ENCODE measurements around the gene PIEZO1.
A peak's percentile ranks its signal among the peaks of the same experiment; 100 is the strongest.

The PIEZO1 gene

GRCh38 chr16:88699180-88699579 lies 85.8 kb downstream of the PIEZO1 start:
- no peak for DNase-seq

DNA sequence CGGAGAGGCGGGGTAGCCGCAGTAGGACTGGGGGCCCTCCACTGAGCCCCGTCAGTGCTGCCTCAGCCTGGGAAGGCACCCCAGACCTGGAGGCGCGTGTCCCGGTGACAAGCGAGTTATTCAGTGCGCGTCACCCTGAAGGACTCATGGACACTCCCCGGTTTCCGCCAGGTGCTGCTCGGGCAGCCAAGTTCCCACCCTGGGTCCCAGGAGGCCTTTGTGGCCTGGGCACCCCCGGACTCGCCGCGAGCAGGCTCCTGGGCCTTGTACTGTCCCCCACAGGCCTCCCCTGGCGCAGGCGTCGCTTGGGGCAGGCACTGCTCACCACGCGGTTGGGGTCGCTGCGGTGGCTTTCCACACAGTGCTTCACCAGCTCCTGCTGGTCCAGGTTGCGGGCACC lies 86.4 kb downstream of the PIEZO1 start:
- DNase-seq, result no peak

DNA sequence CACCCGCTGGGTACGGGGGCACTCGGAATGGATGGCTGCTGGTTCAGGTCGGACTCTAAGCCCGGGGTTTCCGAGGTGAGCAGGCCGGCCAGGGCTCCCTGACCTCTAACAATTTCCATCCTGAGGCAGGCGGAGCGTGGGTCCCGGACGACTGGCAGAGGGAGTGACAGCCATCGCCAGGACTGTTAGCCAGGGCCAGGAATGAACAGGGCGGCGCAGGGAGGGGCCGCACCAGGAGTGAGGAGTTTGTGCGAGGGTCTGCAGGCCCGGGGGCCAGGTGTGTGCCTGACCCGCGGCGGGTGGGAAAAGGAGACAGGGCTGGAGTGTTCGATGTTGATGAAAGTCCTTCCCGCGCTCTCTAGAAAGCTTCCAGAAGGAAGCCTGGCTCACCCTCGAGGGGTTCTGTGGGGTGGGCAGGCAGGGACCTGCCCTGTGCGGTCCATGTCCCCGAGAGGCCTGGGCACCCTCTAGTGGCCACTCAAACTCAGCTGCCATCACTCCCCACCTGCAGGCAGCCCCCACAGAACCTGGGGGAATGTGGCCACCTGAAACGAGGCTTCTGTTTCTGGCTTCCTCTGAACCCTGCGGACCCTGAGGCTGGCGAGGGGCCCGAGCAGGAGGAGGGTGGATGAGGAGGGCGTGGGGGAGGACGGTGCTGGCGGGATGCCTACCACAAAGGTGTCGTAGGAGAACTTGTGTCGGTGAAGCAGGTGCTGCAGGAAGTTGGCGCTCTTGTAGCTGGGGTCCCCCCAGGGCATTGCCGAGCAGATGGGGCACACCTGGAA lies 87.0 kb downstream of the PIEZO1 start:
- peak in 3 of 6 experiments; percentile 18 to 47 (median 39) for DNase-seq

DNA sequence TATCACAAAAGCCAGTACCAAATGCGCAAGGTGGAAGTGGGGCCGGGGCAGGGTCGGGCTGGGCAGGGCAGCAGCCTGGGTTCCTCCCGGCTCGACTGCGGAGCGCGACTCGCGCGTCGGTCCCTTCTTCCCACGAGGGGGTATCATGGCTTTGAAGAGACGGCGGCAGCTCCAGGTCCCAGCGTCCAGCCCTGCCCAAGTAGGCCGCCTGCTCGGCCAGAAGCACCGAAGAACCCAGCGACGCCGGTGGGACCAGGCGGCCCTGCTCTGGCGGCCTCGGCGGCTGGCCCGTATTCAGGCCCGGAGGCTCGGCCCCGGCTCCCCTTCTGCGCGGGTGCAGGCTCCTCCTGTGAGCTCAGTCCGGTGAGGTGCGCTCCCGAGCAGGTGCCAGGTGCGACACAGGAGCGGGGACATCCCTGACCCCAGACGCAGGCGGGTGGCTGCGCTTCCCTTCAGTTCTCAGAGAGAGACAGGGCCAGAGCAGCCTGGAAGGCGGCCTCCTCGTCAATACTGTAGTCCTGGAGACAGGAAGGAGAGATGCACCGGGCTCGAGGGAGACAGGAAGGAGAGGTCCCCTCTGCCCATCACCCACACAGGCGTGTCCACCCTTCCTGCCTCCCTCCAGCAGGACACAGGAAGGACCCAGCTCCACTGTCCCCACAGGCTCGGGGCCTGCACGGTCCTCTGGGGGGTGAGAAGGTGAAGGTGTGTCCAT lies 87.7 kb downstream of the PIEZO1 start:
- DNase-seq, result no peak

DNA sequence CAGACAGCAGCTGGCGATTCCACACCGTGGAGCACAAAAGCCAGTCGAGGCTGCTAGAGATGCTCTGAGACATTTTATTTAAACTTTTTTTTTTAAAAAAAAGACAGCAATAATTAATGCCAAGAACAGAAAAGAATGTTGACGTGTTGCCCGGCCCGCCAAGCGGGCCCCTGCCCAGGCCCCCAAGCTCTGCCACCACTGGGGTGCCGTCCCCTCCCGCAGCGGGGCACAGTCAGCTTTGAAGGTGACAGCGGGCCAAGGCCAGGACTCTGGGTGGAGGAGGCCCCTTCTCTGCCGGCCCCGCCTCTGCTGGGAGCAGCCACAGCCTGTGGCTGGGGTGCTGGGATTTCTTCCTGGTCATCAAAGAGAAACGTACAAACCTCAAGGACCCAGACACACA lies 88.6 kb downstream of the PIEZO1 start:
- DNase-seq, result no peak

DNA sequence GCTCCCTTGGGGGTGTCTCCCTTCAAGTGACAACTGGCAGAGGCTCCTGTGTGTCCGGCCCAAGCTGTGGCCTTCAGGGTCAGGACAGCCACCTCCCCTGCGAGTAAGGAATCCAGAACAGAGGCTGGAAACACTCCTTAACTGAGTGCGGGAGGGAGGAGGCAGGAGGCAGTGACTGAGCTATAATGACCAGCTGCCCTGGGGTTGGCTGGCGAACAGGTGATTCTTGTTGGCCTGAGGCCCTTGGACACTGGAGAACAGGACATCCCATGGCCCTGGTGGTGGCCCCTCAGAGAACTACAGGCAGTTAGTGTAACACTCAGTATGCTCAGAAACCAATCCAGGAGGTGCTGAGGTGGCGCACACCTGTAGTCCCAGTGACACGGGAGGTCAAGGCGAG lies 89.3 kb downstream of the PIEZO1 start:
- DNase-seq, result no peak

- no peak for DNase-seq
These were observed 89.8 kb downstream of the PIEZO1 start for GRCh38 chr16:88695218-88695617.

DNA sequence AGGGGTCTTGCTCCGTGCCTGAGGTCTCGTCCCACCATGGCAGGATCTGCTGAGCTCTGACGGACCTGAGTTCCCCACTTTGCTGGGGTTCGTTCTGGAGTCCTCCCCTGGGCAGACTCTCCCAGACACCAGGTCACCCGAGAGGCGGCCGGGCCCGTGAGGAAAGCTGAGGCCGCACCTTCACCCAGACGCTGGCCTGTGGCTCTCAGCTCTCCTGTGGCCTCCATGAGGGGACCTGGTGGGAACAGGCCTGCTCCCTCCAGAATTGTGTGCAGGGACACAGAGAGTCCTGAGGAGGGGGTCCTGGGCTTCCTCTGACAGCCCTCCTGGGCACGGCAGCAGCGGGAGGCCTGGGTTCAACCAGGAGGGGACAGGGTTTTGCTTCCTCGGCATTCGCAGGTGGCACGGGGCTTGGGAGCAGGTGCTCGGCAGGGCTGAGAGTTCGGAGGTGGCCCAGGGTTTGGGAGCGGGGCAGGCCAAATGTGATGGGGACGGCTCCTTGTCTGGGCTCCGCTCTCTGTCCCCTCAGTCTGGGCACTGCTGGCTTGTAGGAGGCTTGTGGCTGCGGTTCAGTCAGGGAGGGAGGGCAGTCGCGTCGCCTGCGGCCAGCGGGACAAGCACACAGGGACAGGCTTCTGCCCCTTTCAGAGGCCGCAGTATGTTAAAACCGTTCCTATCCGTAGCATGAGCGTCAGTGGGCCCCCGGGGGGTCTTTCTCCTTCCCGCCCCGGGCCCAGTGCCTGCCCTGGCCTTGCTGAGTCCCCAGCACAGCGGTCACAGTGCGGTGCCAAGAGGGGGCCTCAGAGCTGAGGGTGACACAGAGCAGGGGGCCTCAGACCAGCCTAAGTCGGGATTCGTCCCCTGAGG lies 90.6 kb downstream of the PIEZO1 start:
- DNase-seq, result no peak

- DNase-seq, result no peak
These were observed 91.4 kb downstream of the PIEZO1 start for GRCh38 chr16:88693420-88694177.

DNA sequence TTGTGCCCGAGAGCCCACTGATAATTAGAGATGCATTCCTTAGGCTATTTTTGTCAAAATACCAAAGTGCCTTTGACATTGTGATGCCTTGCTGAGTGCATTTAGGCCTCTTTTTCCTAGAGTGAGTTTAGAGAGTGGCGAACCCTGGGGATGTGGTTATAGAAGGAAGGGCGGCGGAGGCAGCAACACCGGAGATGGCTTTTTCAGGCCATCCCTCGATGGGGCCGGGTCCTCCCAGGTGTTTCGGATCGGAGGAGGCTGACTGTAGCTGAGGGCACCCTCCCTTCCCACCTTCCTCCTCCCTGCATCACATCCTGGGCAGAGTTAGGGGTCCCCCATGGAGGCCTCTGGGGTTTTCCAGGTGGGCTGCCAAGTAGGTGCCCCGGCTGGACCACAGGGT lies 92.2 kb downstream of the PIEZO1 start:
- DNase-seq, result peak in 2 of 6 experiments; percentile 9 to 14

- DNase-seq, result peak in 1 of 6 experiments; percentile 10
These were observed 93.0 kb downstream of the PIEZO1 start for GRCh38 chr16:88691924-88692560.

GRCh38 chr16:88691129-88691813 lies 93.7 kb downstream of the PIEZO1 start:
- DNase-seq, result no peak

- no peak for DNase-seq
These were observed 94.5 kb downstream of the PIEZO1 start for GRCh38 chr16:88690341-88691128.

- DNase-seq, result no peak
These were observed 96.8 kb downstream of the PIEZO1 start for GRCh38 chr16:88688013-88688778.

- DNase-seq, result no peak
These were observed 97.4 kb downstream of the PIEZO1 start for GRCh38 chr16:88687676-88688012.

DNA sequence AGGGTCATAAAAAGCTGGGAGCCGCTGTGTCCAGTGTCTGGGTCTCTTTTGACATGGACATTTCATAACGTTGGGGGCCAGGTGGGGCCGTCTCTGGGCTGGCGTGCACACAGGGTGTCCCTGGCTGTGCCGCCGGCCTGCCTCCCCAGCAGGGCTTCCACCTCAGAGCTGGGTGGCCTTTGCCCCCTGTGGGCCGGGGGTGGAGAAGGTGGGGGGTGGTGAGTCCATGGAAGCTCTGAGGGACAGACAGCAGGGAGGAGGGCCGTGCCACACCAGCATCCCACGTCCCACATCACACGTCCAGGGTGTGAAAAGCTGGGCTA lies 97.8 kb downstream of the PIEZO1 start:
- no peak for DNase-seq

DNA sequence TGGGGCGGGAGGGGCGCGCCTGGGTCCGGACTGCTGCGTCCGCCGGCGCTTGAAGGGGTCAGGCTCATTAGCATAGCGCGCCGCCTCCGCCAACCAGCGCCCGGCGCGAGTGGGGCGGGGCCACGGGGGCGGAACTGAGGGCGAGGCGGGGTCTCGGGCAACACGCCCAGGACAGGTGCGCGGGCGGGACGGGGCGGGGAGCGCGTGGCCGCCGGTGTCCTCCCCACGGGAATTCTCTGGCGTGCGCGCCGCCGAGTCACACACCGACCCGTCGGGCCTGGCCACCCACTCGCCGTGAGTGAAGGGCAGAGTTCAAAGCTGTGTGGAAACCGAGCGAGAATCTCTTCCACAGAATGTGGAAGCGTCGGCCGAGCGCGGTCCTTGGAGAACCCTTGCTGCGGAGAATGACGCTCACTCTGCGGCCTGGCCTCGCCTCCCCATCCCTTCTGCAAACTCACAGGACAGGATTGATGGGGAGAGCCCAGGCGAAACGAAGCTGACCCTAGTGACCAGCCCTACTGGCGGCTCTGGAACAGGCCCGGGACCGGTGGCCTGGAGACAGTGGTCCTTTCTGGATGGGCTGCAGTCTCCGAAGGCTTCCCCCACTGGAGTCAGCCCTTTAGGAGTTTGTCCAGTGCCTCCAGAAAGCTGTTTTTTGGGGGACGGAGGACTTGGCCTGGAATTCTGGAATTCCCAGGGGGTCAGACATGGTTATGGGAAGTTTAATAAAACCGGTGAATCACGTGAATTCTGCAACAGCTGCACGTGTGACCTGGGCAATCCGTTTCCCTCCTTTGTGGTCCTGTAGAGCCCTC lies 98.4 kb downstream of the PIEZO1 start, which contains the start of gene SNAI3:
SNAI3 (minus strand) TSS at position 69 of the 815 bp plus-strand sequence. CDS start 101 bp downstream, outside the sequence.
- peak; percentile 53 to 86 (median 74) for DNase-seq

- peak in 4 of 6 experiments; percentile 45 to 75 (median 56) for DNase-seq
These were observed 99.0 kb downstream of the PIEZO1 start for GRCh38 chr16:88686062-88686438.

Data from stimulated activated naive CD4-positive, alpha-beta T cell (primary cell).